HEK293 (cell line): ENCODE data around the gene TAS2R40.

ENCODE experiments used
- CTCF ChIA-PET: fragments of 350-600 bp; formaldehyde crosslinking; extraction: SDS; loops from one replicate; lab custom pipeline; 2021; ENCODE audit warnings: antibody characterized with exemption; lab: Yijun Ruan, JAX
- POLR2A ChIA-PET: fragments of 300-600 bp; formaldehyde crosslinking; extraction: SDS; loops from one replicate; lab custom pipeline; 2020; ENCODE audit warnings: antibody characterized with exemption, inconsistent platforms; lab: Yijun Ruan, JAX
- H3K27ac ChIP-seq: fragments of 200-500 bp; sonication (Bioruptor generic); 2 replicates; pipeline ENCODE4 v1.5.1; 2014; ENCODE audit warnings: low read depth, low read length, control low read depth, inconsistent platforms; ENCODE audit errors: extremely low read depth
- H3K36me3 ChIP-seq, 2 experiments: fragments of 200-500 bp in 1 of 2; sonication (Bioruptor generic) in 1 of 2; 1 replicate in 1 of 2; 2 replicates in 1 of 2; pipeline ENCODE4 v1.5.1; 2014 to 2017; ENCODE audit warnings: inconsistent platforms in 2 of 2, low read length in 2 of 2; ENCODE audit not compliant: control insufficient read depth in 2 of 2, insufficient read depth in 1 of 2
- H3K4me1 ChIP-seq: fragments of 200-500 bp; sonication (Bioruptor generic); 2 replicates; pipeline ENCODE4 v1.5.1; 2014; ENCODE audit warnings: mild to moderate bottlenecking, low read length, inconsistent platforms; ENCODE audit not compliant: control insufficient read depth, insufficient read depth
- H3K4me3 ChIP-seq: 2 replicates; pipeline ENCODE4 v1.5.1; 2011; ENCODE audit warnings: low read depth, mild to moderate bottlenecking, control low read depth, low read length, moderate library complexity
- H3K9me3 ChIP-seq: fragments of 200-500 bp; sonication (Bioruptor generic); 2 replicates; pipeline ENCODE4 v1.5.1; 2014; ENCODE audit warnings: low read depth, low read length, inconsistent platforms; ENCODE audit not compliant: control insufficient read depth, insufficient read depth
- GFI1B ChIP-seq: fragments of 450-650 bp; formaldehyde crosslinking; IDR thresholded peaks from 2 replicates; pipeline ENCODE4 v1.5.1; 2016; ENCODE audit warnings: missing biosample characterization, missing genetic modification characterization
- GLI2 ChIP-seq: fragments of 450-650 bp; formaldehyde crosslinking; IDR thresholded peaks from 2 replicates; pipeline ENCODE4; 2017; ENCODE audit warnings: missing biosample characterization, missing genetic modification characterization, low read depth, borderline replicate concordance
- HOXD13 ChIP-seq: sonication (generic); formaldehyde crosslinking; IDR thresholded peaks from 2 replicates; pipeline ENCODE4 v1.8.0; 2022; ENCODE audit warnings: missing genetic modification reagents, borderline replicate concordance
- KLF1 ChIP-seq: fragments of 450-650 bp; formaldehyde crosslinking; IDR thresholded peaks from 2 replicates; pipeline ENCODE4 v1.5.1; 2016; ENCODE audit warnings: missing biosample characterization, missing genetic modification characterization
- KLF9 ChIP-seq: fragments of 450-650 bp; formaldehyde crosslinking; IDR thresholded peaks from 2 replicates; pipeline ENCODE4 v1.5.1; 2016; ENCODE audit warnings: missing biosample characterization, missing genetic modification characterization, low read depth
- OSR2 ChIP-seq: fragments of 450-650 bp; formaldehyde crosslinking; IDR thresholded peaks from 2 replicates; pipeline ENCODE4 v1.5.1; 2016; ENCODE audit warnings: missing biosample characterization, missing genetic modification characterization
- RBAK ChIP-seq: fragments of 450-650 bp; formaldehyde crosslinking; IDR thresholded peaks from 2 replicates; pipeline ENCODE4 v1.5.1; 2016; ENCODE audit warnings: missing biosample characterization, missing genetic modification characterization
- SETDB1 ChIP-seq: IDR thresholded peaks from one replicate; pipeline ENCODE4 v1.6.1; 2017; ENCODE audit warnings: mild to moderate bottlenecking, low read length, moderate library complexity, mixed read lengths; ENCODE audit not compliant: insufficient read length
- TCF7L2 ChIP-seq: IDR thresholded peaks from 2 replicates; pipeline ENCODE4 v1.6.1; 2011; ENCODE audit warnings: low read depth, mild to moderate bottlenecking, inconsistent platforms, low read length, moderate library complexity, borderline replicate concordance
- WT1 ChIP-seq: fragments of 450-650 bp; formaldehyde crosslinking; IDR thresholded peaks from 2 replicates; pipeline ENCODE4 v1.5.1; 2016; ENCODE audit warnings: missing biosample characterization, missing genetic modification characterization
- YY1 ChIP-seq: fragments of 450-650 bp; formaldehyde crosslinking; IDR thresholded peaks from 2 replicates; pipeline ENCODE4 v1.5.1; 2018; ENCODE audit warnings: missing biosample characterization, missing genetic modification characterization
- ZBTB1 ChIP-seq: fragments of 450-650 bp; formaldehyde crosslinking; IDR thresholded peaks from 2 replicates; pipeline ENCODE4 v1.5.1; 2016; ENCODE audit warnings: missing biosample characterization, missing genetic modification characterization
- ZBTB6 ChIP-seq: fragments of 450-650 bp; formaldehyde crosslinking; IDR thresholded peaks from 2 replicates; pipeline ENCODE4 v1.5.1; 2017; ENCODE audit warnings: missing biosample characterization, missing genetic modification characterization
- ZNF133 ChIP-seq: fragments of 450-650 bp; formaldehyde crosslinking; IDR thresholded peaks from 2 replicates; pipeline ENCODE4 v1.5.1; 2016; ENCODE audit warnings: missing biosample characterization, missing genetic modification characterization
- ZNF16 ChIP-seq: fragments of 450-650 bp; formaldehyde crosslinking; IDR thresholded peaks from 2 replicates; pipeline ENCODE4 v1.5.1; 2016; ENCODE audit warnings: low read depth, missing biosample characterization, missing genetic modification characterization
- ZNF184 ChIP-seq: fragments of 450-650 bp; IDR thresholded peaks from 2 replicates; pipeline ENCODE4 v1.5.1; 2018; ENCODE audit warnings: missing biosample characterization, mild to moderate bottlenecking, missing genetic modification characterization
- ZNF239 ChIP-seq: fragments of 450-650 bp; formaldehyde crosslinking; IDR thresholded peaks from 2 replicates; pipeline ENCODE4 v1.5.1; 2016; ENCODE audit warnings: missing biosample characterization, missing genetic modification characterization
- ZNF24 ChIP-seq: fragments of 450-650 bp; formaldehyde crosslinking; IDR thresholded peaks from 2 replicates; pipeline ENCODE4 v1.5.1; 2016; ENCODE audit warnings: missing biosample characterization, missing genetic modification characterization
- ZNF311 ChIP-seq: fragments of 450-650 bp; formaldehyde crosslinking; IDR thresholded peaks from 2 replicates; pipeline ENCODE4 v1.5.1; 2017; ENCODE audit warnings: missing biosample characterization, missing genetic modification characterization, borderline replicate concordance
- ZNF362 ChIP-seq: fragments of 450-650 bp; formaldehyde crosslinking; IDR thresholded peaks from 2 replicates; pipeline ENCODE4 v1.5.1; 2016; ENCODE audit warnings: missing biosample characterization, missing genetic modification characterization
- ZNF391 ChIP-seq: fragments of 450-650 bp; formaldehyde crosslinking; IDR thresholded peaks from 2 replicates; pipeline ENCODE4 v1.5.1; 2016; ENCODE audit warnings: low read depth, missing biosample characterization, missing genetic modification characterization, borderline replicate concordance
- ZNF529 ChIP-seq: fragments of 450-650 bp; formaldehyde crosslinking; IDR thresholded peaks from 2 replicates; pipeline ENCODE4 v1.5.1; 2017; ENCODE audit warnings: missing genetic modification characterization, missing biosample characterization; ENCODE audit not compliant: insufficient replicate concordance
- ZNF560 ChIP-seq: fragments of 450-650 bp; formaldehyde crosslinking; IDR thresholded peaks from 2 replicates; pipeline ENCODE4 v1.5.1; 2017; ENCODE audit warnings: missing biosample characterization, missing genetic modification characterization, borderline replicate concordance
- ZNF571 ChIP-seq: fragments of 450-650 bp; formaldehyde crosslinking; IDR thresholded peaks from 2 replicates; pipeline ENCODE4 v1.5.0; 2017; ENCODE audit warnings: missing biosample characterization, missing genetic modification characterization
- ZNF621 ChIP-seq: fragments of 450-650 bp; formaldehyde crosslinking; IDR thresholded peaks from 2 replicates; pipeline ENCODE4 v1.5.1; 2017; ENCODE audit warnings: missing biosample characterization, missing genetic modification characterization
- ZNF629 ChIP-seq: fragments of 450-650 bp; formaldehyde crosslinking; IDR thresholded peaks from 2 replicates; pipeline ENCODE4 v1.5.1; 2017; ENCODE audit warnings: missing biosample characterization, missing genetic modification characterization
- ZNF658 ChIP-seq: fragments of 450-650 bp; formaldehyde crosslinking; IDR thresholded peaks from 2 replicates; pipeline ENCODE4; 2016; ENCODE audit warnings: missing biosample characterization, missing genetic modification characterization
- ZNF768 ChIP-seq: fragments of 450-650 bp; formaldehyde crosslinking; IDR thresholded peaks from 2 replicates; pipeline ENCODE4 v1.5.1; 2018; ENCODE audit warnings: missing biosample characterization, mild to moderate bottlenecking, missing genetic modification characterization
- ZNF777 ChIP-seq: fragments of 450-650 bp; formaldehyde crosslinking; IDR thresholded peaks from 2 replicates; pipeline ENCODE4 v1.5.1; 2017; ENCODE audit warnings: missing biosample characterization, missing genetic modification characterization, borderline replicate concordance
- ZNF791 ChIP-seq: fragments of 450-650 bp; formaldehyde crosslinking; IDR thresholded peaks from 2 replicates; pipeline ENCODE4 v1.5.1; 2016; ENCODE audit warnings: missing biosample characterization, missing genetic modification characterization
- ZNF843 ChIP-seq: fragments of 450-650 bp; formaldehyde crosslinking; IDR thresholded peaks from 2 replicates; pipeline ENCODE4 v1.5.1; 2016; ENCODE audit warnings: missing biosample characterization, missing genetic modification characterization
- ZSCAN16 ChIP-seq: fragments of 450-650 bp; formaldehyde crosslinking; IDR thresholded peaks from 2 replicates; pipeline ENCODE4 v1.5.1; 2016; ENCODE audit warnings: missing biosample characterization, missing genetic modification characterization
- TF ChIP-seq, protein P1 (sequence below): fragments of 450-650 bp; formaldehyde crosslinking; IDR thresholded peaks from 2 replicates; pipeline ENCODE4 v1.5.1; 2016; ENCODE audit warnings: missing biosample characterization, missing genetic modification characterization

TAS2R40 gene

GRCh38 chr7:143238289-143238980 lies 16.6 kb downstream of the TAS2R40 start:
- ChIA-PET CTCF (interaction anchor here (0.5 to 4.2 kb wide), 7 partner anchors 16 to 1486 kb away, joined by 3 to 56 read pairs (median 25); partner anchors contain the start of gene TAS2R40), POLR2A (interaction anchor here (1.0 kb wide), 1 partner anchor 25 kb away, joined by 3 read pairs; the partner anchor contains the start of gene GSTK1)
- Histone ChIP-seq H3K36me3 (no peaks in the 10 kb centered on the region), H3K4me3 (no peak overlapping the region), H3K4me1 (no peaks in the 10 kb centered on the region), H3K27ac (no peak overlapping the region), H3K9me3 (no peaks in the 10 kb centered on the region)
- TF ChIP-seq, protein P1, sequence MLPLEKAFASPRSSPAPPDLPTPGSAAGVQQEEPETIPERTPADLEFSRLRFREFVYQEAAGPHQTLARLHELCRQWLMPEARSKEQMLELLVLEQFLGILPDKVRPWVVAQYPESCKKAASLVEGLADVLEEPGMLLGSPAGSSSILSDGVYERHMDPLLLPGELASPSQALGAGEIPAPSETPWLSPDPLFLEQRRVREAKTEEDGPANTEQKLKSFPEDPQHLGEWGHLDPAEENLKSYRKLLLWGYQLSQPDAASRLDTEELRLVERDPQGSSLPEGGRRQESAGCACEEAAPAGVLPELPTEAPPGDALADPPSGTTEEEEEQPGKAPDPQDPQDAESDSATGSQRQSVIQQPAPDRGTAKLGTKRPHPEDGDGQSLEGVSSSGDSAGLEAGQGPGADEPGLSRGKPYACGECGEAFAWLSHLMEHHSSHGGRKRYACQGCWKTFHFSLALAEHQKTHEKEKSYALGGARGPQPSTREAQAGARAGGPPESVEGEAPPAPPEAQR (tag by site-specific recombination) = no peak
- TF ChIP-seq ZNF843 (tag by site-specific recombination) (no peak), GLI2 (tag by site-specific recombination) (no peak), GFI1B (tag by site-specific recombination) (no peak), ZSCAN16 (tag by site-specific recombination) (no peak), ZNF362 (tag by site-specific recombination) (no peak), OSR2 (tag by site-specific recombination) (no peak), ZNF16 (no peak), TCF7L2 (no peak), ZNF629 (tag by site-specific recombination) (no peak), YY1 (tag by site-specific recombination) (no peak), KLF9 (tag by site-specific recombination) (no peak), ZNF391 (tag by site-specific recombination) (no peak), ZBTB6 (tag by site-specific recombination) (no peak), HOXD13 (CRISPR knock-in tag) (no peak), RBAK (no peak), ZNF560 (tag by site-specific recombination) (no peak), SETDB1 (no peak), ZNF571 (tag by site-specific recombination) (no peak), ZNF24 (tag by site-specific recombination) (no peak)

GRCh38 chr7:143239813-143240212 lies 18.0 kb downstream of the TAS2R40 start:
- no peak overlapping the region for H3K27ac ChIP-seq
- no peaks in the 10 kb centered on the region for H3K36me3 ChIP-seq
- no peak overlapping the region for H3K4me3 ChIP-seq
- H3K9me3 ChIP-seq = no peaks in the 10 kb centered on the region
- ChIA-PET CTCF (interaction anchor here (0.6 to 4.2 kb wide), 41 partner anchors 8 to 717 kb away, joined by 3 to 56 read pairs (median 5); partner anchors contain the start of genes GSTK1 and TAS2R40), POLR2A (interaction anchor here (0.6 to 1.5 kb wide), 3 partner anchors 23 to 61 kb away, joined by 3 to 6 read pairs (median 6); partner anchors contain the start of genes CASP2 and GSTK1)
- no peaks in the 10 kb centered on the region for H3K4me1 ChIP-seq
- TF ChIP-seq ZNF529 (tag by site-specific recombination) (no peak), ZNF184 (tag by site-specific recombination) (no peak), ZNF791 (tag by site-specific recombination) (no peak), ZNF777 (tag by site-specific recombination) (no peak), ZBTB1 (tag by site-specific recombination) (no peak), ZNF621 (tag by site-specific recombination) (no peak), ZNF133 (no peak), ZNF239 (tag by site-specific recombination) (no peak), WT1 (no peak), ZNF768 (tag by site-specific recombination) (no peak), ZNF311 (no peak), KLF1 (tag by site-specific recombination) (no peak), GFI1B (tag by site-specific recombination) (no peak), ZNF658 (tag by site-specific recombination) (no peak)
